HG03196 (cell line): ENCODE data around the gene SIGLEC15.
"Not testable (repeated sequence)": the region's sequence is repeated elsewhere in the genome, so short reads cannot be mapped to it uniquely, and the experiment has no call there.

Source experiments
- ATAC-seq: cut with Tn5 transposase; IDR thresholded peaks from one replicate; pipeline ENCODE4 v1.9.1; 2021; ENCODE audit not compliant: unreplicated experiment

The SIGLEC15 gene

GRCh38 chr18:45825258-45826044 is at the start of gene SIGLEC15:
Gene SIGLEC15, plus strand, starts transcription at chr18:45825675. Its CDS starts 54 bp downstream, at chr18:45825729.
- ATAC-seq: no peak

GRCh38 chr18:45775743-45776142 is 49.7 kb upstream of the SIGLEC15 start:
- ATAC-seq: no peak

- no peak for ATAC-seq
Measured at GRCh38 chr18:45777393-45777792, 48.1 kb upstream of the SIGLEC15 start.

DNA sequence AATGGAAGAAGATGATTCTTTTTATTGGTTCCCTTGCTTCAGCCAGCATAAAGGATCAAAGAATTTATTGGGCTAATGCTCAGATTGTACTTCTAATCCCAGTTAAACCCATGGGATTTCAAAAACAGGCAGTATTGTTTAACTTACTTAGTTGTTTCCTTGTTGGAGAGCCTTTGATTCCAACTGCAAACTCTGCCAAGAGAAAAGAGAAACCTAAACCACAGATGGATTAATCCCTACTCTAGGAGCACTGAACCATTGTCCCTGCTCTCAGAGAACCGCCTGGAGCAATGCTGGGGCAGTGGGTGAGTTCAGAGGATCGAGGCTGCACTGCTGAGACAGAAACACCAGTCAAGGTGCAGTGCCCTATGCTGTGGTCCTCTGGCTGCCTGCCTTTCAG is 44.9 kb upstream of the SIGLEC15 start:
- ATAC-seq: no peak

DNA sequence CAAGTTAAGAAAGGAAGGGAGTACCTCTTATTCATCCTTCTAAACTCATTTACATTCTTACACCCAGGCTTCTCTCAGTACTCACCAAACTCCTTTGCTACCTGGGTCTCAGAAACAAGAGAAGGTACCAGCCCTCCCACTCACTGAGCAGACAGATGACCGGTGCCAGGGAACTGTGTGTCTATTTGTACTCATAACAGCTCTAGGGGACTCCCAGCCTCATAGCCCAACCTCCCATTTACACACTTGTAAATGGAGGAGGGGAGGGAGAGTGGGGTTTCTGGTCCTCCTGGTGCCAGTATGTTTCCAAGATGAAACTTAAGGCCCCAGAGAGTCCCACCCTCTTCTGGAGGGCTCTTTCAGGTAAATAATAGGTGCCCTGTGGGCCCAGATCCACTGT is 42.8 kb upstream of the SIGLEC15 start:
- no peak for ATAC-seq

- ATAC-seq: no peak
Measured at GRCh38 chr18:45783097-45784075, 42.1 kb upstream of the SIGLEC15 start.

- no peak for ATAC-seq
Measured at GRCh38 chr18:45785134-45785533, 40.3 kb upstream of the SIGLEC15 start.

DNA sequence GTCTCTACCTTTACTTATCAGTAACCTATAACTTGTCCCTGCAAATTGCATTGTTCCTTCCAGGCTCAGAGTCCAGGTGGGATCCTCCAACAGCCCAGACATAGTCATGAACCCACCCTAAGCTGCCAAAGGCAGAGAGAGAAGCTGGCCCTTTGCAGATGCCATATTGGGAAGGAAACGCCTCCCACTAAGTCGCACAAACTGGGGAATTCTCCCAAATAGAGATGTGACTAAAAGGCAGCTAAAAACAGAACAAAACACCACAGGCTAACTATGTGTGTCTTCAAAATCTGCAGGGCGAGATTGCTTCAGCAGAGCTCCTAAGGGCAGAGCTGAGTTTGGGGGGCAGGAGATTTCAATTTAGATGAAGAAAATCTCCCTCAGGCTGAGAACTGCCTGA is 38.5 kb upstream of the SIGLEC15 start:
- no peak for ATAC-seq

GRCh38 chr18:45787346-45787745 is 38.1 kb upstream of the SIGLEC15 start:
- ATAC-seq: no peak

DNA sequence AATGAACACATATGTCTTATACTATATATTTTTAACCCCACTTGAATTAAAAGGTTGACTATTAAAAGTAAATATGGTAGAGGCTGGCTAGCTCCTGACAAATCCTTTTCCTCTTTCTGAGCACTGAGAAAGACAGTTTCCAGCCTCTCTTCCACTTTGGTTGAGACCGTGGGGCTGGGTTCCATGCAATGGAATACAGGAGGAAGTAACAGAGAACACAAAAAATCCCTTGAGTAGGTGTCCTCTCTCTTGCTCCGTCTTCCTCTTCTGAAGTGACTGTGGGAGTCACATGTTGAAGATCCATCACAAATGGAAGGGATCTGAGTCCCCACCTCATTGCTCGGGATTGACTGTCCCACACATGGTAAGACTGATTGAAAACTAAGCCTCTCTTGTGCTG is 36.6 kb upstream of the SIGLEC15 start:
- ATAC-seq: no peak

DNA sequence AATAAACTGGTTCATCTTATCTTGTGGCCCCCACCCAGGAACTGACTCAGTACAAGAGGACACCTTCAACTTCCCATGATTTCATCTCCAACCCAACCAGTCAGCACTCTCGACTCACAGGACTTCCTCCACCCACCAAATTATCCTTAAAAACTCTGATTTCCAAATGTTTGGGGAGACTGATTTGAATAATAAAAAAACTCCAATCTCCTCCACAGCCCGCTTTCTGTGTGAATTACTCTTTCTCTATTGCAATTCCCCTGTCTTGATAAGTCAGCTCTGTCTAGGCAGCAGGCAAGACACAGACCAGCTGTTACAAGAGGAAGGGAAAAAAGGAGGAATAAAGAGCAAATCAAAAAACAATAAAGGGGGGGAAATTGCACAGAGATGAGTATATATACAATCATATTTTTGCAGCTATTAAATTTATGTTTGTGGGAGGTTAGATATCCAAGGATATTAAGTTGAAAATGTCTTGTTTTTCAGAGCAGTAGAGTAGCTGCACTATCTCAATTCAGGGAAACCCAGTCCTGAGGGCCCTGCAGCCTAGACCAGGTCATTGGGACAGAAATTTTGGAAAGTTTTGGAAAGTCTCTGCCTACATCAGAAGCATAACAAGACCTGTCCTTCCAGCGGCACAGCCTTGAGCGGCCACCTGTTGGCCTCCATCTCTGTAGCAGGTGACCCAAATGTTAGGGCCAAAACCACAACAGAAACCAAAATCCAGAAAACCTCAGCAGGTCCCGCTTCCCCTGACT is 32.8 kb upstream of the SIGLEC15 start:
- ATAC-seq: no peak

DNA sequence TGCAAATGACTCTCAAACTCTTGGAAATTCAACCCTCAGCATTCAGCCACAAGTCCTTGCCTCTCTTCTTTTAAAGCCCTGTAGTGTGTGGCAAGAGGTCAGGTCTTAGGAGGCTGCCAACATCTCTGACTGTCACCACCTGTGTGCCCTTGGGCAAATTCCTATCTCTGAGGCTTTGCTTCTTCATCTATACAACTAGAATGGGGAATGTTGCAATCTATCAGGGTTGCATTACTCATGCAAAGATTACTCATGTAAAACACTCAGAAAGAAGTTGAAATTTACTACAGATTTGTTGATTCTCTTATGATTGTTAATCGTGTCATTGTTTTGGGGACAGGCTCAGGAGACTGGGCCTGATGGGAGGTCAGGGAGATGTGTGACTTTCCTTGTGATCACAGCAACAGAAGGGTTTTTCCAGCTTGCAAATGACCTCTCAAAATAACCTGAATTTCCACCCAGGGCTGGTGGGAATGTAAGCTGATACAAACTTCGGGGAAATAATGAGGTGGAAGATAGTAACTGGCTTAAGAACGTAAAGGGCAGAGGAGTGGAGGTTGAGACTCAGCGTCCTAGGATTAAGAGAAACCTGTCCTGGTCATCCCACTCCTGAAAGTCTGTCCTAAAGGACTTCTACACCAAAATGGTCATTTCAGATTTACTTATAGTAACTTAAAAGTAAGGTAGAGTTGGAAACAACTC is 32.1 kb upstream of the SIGLEC15 start:
- ATAC-seq: no peak

DNA sequence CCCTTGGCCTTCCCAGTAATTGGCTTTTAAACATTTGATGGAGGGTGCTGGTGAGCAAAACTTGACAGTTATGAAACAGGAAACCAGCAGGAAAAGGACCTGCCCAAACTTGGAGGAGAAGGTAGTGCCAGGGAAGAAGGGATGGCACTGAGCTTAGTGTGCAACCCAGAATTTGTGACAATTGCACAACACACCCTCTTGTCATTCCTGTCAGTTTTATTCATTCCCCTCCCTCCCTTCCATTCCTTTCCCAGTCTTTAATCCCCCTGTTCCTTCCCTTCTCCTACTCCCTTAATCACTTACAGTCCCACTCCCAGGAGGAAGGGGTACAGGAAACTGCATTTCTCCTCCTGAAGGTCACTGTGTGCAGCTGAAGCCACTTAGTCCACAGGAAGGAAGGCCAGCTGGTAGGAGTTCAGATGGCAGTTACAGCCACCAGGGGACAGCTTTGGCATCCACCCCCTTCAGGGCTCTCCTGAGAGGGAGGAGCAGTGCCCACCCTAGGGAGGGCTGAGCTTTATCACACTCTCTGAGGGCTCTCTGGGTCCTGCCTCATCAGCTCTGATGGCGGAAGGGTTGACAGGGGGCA is 24.0 kb upstream of the SIGLEC15 start:
- ATAC-seq: no peak

DNA sequence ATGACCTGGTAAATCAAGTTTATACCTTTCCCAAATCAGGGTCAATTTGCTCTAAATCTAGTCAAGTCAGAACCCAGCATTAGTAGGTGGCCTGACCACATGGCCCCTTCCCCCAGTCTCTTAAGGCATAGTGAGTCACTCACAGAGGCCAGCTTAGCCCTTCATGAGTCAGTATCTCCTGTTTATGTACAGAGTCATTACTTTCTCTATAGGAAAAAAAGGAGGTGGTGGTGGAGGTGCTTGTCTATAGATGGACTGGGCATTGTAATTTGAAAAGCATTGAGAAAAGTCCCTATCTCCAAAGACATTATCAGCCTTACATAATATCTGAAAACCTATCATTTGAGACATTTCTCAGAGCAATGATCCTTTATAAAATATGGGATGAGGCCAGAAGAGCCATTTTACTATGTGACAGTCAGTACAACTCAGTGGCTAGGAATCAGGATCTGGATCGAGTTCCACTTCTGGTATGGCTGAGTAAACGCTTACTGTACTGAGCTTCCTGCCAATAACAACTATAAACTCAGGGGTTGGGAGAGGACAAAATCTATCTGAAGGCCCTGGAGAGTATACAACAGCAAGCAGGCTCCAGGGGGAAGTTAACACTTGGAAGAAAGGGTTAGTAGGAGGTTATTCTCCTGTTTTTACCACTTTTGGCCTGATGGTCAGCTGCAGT is 22.5 kb upstream of the SIGLEC15 start:
- no peak for ATAC-seq

- ATAC-seq: no peak
Measured at GRCh38 chr18:45805551-45805950, 19.9 kb upstream of the SIGLEC15 start.

DNA sequence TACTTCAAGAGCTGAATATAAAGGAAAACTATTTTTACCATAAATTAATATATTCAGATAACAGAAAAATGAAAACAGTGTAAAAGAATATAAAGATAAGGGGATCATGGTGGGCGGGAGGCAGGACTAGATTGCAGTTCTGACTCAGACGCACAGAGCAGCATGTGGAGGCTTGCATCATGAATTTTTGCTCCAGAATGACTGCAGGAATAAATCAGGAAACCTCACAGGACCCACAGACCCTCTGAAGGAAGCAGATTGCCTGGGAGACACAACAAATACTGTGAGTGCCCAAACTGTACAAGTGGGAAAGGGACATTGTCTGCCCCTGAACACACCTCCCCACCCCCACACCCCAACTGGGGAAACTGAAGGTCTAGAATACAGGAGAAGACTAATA is 19.2 kb upstream of the SIGLEC15 start:
- ATAC-seq: no peak

DNA sequence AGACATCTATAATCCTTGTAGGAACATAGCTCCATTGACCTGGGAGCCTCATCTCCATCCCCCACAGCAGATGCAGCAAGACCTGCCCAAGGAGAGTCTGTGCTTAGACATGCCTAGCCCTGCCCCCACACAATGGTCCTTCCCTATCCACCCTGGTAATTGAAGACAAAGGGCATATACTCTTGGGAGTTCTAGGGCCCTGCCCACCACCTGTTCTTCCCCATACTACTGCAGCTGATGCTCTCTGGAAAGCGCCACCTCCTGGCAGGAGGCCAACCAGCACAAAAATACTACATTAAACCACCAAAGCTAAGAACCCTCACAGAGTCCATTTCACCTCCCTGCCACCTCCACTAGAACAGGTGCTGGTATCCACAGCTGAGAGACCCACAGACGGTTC is 18.3 kb upstream of the SIGLEC15 start:
- not testable (repeated sequence) for ATAC-seq

DNA sequence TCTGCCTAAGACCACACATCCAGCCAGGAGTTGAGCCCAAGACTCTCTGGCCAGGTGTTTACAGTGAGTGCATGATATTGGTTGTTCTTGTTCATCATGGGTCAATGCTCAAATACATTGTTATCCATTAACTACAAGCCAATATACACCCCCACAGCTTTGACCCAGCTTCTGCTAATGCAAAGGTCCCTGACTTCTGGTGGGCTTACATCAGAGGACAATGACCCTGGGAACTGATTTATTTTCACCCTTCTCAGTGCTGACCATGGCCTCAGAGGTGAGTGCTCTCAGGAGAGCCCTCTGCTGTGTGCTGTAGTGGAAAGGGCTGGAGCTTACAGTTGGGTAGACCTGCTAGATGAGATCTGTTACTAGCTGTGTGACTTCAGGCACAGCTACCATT is 10.7 kb upstream of the SIGLEC15 start:
- not testable (repeated sequence) for ATAC-seq

DNA sequence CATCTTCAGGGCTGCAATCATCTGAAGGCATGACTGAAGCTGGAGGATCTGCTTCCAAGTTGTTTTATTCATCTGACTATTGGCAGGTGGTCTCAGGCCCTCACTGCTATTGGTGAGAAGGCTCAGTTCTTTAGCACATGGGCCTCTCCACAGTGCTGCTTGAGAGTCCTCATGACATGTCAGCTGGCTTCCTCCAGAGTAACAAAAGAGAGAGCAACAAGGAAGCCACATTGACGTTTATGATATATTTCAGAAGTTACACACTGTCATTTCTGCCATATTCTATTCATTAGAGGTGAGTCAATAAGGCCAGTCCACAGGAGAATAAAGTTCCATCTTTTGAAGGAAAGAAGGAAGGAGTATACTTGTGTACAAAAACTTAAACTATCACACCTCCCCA is 7.9 kb upstream of the SIGLEC15 start:
- ATAC-seq: no peak

DNA sequence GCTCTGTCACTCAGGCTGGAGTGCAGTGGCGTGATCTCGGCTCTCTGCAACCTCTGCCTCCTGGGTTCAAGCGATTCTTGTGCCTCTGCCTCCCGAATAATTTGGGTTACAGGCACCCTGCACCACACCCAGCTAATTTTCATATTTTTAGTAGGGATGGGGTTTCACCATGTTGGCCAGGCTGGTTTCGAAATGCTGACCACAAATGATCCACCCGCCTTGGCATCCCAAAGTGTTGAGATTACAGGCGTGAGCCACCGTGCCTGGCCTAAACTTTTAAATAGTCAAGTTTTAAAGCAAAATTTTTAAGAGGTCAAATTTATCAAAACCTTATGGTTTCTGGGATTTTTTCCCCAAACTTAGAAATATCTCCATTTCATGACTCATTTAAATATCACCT is 6.7 kb upstream of the SIGLEC15 start:
- not testable (repeated sequence) for ATAC-seq
